Choroid plexus epithelial cell (primary cell): ENCODE results near the gene BLTP3B.
A peak's percentile ranks its signal among the peaks of the same experiment; 100 is the strongest.
"Not testable (repeated sequence)": the region's sequence is repeated elsewhere in the genome, so short reads cannot be mapped to it uniquely, and the experiment has no call there.

Experiments
- DNase-seq: peaks from one replicate; pipeline ENCODE4 v3.0.0-alpha.2; 2010; ENCODE audit warnings: low read depth
- H3K4me3 ChIP-seq: 2 replicates; pipeline ENCODE4 v1.5.1; 2011; ENCODE audit warnings: low read depth, mild to moderate bottlenecking, control low read depth, low read length, moderate library complexity
- CTCF ChIP-seq: conservative IDR thresholded peaks from 2 replicates; pipeline ENCODE4 v1.5.1; 2011; ENCODE audit warnings: low read depth, mild to moderate bottlenecking, control low read depth, inconsistent platforms, low read length, moderate library complexity

BLTP3B gene

GRCh38 chr12:100184549-100185145 is 42.0 kb upstream of the BLTP3B start:
- no peak overlapping the region for H3K4me3 ChIP-seq
- peak; percentile 23 for DNase-seq
- no peak for TF ChIP-seq CTCF

DNA sequence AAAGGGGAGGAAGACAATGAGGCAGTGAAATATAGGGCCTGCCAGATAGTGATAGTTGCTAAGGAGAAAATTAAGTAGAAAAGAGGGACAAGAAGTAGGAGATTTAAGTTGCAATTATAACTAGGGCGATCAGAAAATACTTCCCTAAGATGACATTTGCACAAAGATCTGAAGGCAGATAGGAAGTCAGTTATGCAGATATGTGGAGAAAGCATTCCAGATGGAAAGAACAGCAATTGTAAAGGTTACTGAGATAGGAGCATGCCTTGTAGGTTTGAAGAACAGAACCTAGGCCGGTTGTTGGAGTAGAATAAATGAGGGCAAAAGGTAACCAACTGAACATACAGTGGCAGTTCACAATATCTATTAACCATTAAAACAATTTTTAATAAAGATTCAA is 36.6 kb upstream of the BLTP3B start:
- no peak for TF ChIP-seq CTCF
- DNase-seq = no peak
- no peak overlapping the region for H3K4me3 ChIP-seq

GRCh38 chr12:100176493-100176892 is 33.8 kb upstream of the BLTP3B start:
- DNase-seq, H3K4me3 ChIP-seq: not testable (repeated sequence)

GRCh38 chr12:100174495-100174894 is 31.8 kb upstream of the BLTP3B start:
- TF ChIP-seq CTCF = no peak
- DNase-seq = no peak
- H3K4me3 ChIP-seq = no peak overlapping the region

DNA sequence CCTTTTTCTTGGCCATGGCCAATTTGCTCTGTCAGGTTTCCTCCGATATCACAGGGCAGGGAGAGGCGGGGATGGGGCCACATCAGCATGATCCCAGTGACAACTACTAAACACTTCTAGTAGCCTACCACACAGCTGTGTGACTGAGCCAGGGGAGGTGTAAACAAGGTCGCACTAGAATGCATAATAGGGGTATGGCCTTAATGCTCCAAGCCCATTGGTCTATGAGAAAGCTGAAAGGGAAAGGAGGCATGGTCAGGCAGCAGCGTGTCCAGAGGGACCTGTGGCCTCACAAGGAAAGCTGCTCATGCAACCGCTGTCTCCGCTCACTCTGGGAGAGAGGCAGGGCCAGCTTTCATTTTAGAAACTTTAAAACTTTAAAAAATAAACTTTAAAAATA is 30.4 kb upstream of the BLTP3B start:
- H3K4me3 ChIP-seq = no peak overlapping the region
- no peak for DNase-seq
- no peak for TF ChIP-seq CTCF

- TF ChIP-seq CTCF = no peak
- peak; percentile 25 for DNase-seq
- no peak overlapping the region for H3K4me3 ChIP-seq
Observed at GRCh38 chr12:100171248-100171647, 28.6 kb upstream of the BLTP3B start.

- H3K4me3 ChIP-seq = no peak overlapping the region
- no peak for DNase-seq
- TF ChIP-seq CTCF = no peak
Observed at GRCh38 chr12:100170313-100170858, 27.7 kb upstream of the BLTP3B start.

DNA sequence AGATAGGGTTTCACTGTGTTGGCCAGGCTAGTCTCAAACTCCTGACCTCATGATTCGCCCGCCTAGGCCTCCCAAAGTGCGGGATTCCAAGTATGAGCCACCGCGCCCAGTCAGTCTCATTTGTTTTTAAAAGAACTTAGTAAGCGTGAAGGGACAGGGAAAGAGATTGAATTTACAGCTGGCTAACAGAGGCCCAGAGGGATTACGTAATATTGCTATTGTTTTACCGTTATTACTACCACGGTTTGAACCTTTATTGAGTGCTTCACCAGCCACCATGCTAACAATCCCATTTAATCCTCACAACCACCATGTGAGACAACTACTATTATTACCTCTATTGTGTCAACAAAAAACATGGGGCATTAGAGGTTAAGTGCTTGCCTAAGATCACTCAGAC is 26.7 kb upstream of the BLTP3B start:
- no peak for DNase-seq
- no peak for TF ChIP-seq CTCF
- no peak overlapping the region for H3K4me3 ChIP-seq
